GM12878 (cell line): ENCODE measurements around the gene MRPL12. TPM values are rescaled to one million over a fixed set of nuclear protein-coding genes. Genes with fewer than 3 reads are reported as not detected.
A peak's percentile ranks its signal among the peaks of the same experiment; 100 is the strongest.

Experiments used
- CHD4 ChIP-seq: fragments of 200-600 bp; sonication (generic); IDR thresholded peaks from 2 replicates; pipeline ENCODE4 v1.6.1; 2016; ENCODE audit warnings: mild to moderate bottlenecking
- CTCF ChIP-seq, 3 experiments: IDR thresholded peaks in 2 of 3; conservative IDR thresholded peaks in 1 of 3; 2 replicates each; pipeline ENCODE4 v1.5.1; 2011; ENCODE audit warnings: low read depth in 3 of 3, low read length in 3 of 3, mild to moderate bottlenecking in 3 of 3, control low read depth in 2 of 3, moderate library complexity in 2 of 3, inconsistent platforms in 1 of 3, mixed read lengths in 1 of 3; ENCODE audit not compliant: control insufficient read depth in 2 of 3, insufficient read depth in 1 of 3; ENCODE audit errors: extremely low read depth in 1 of 3
- CUX1 ChIP-seq: IDR thresholded peaks from 2 replicates; pipeline ENCODE4 v1.6.1; 2012; ENCODE audit warnings: improper control_type of control experiment, low read depth, low read length; ENCODE audit not compliant: insufficient replicate concordance
- GABPA ChIP-seq: IDR thresholded peaks from 2 replicates; pipeline ENCODE4 v1.6.1; 2014; ENCODE audit warnings: antibody characterized with exemption, low read depth, mild to moderate bottlenecking, inconsistent platforms
- KLF5 ChIP-seq: fragments of 450-650 bp; IDR thresholded peaks from 2 replicates; pipeline ENCODE4 v1.6.1; 2014; ENCODE audit warnings: mild to moderate bottlenecking; ENCODE audit not compliant: partially characterized antibody
- MYC ChIP-seq: IDR thresholded peaks from 2 replicates; pipeline ENCODE4 v1.6.1; 2011; ENCODE audit warnings: mild to moderate bottlenecking, low read length, moderate library complexity, inconsistent platforms; ENCODE audit not compliant: insufficient read depth, insufficient replicate concordance, insufficient read length, severe bottlenecking
- NFYA ChIP-seq: IDR thresholded peaks from 2 replicates; pipeline ENCODE4 v1.6.1; 2011; ENCODE audit warnings: low read depth, mild to moderate bottlenecking, low read length, improper control_type of control experiment, borderline replicate concordance
- SREBF1 ChIP-seq: IDR thresholded peaks from 2 replicates; pipeline ENCODE4 v1.6.1; 2012; ENCODE audit warnings: mild to moderate bottlenecking, low read length
- SUZ12 ChIP-seq: fragments of 200-600 bp; sonication (generic); IDR thresholded peaks from one replicate; pipeline ENCODE4 v1.6.1; 2018; ENCODE audit warnings: antibody characterized with exemption, mild to moderate bottlenecking; ENCODE audit not compliant: unreplicated experiment
- ZNF24 ChIP-seq: fragments of 450-650 bp; IDR thresholded peaks from 2 replicates; pipeline ENCODE4 v1.6.1; 2017; ENCODE audit warnings: antibody characterized with exemption, mild to moderate bottlenecking
- ZNF687 ChIP-seq: fragments of 450-650 bp; IDR thresholded peaks from 2 replicates; pipeline ENCODE4 v1.6.1; 2017; ENCODE audit warnings: mild to moderate bottlenecking, moderate library complexity
- polyA plus RNA-seq, 11 experiments: library from polyadenylated mRNA; depleted of rRNA in 4 of 11; unstranded in 6 of 11; stranded (reverse) in 5 of 11; fragments of >200 nt; fragmentation: Nextera tagmentation in 4 of 11; fragmentation: Illumina TruSeq in 1 of 11; extraction: Ambion mirVana in 4 of 11; extraction: Trizol in 1 of 11; gene quantifications; 1 replicate in 1 of 11; 2 replicates in 10 of 11; pipeline versions ENCODE4 v1.2.1 to v1.2.3, GENCODE V29; 2011 to 2016; ENCODE audit warnings: inconsistent platforms in 2 of 11, missing spikeins in 2 of 11, low read depth in 1 of 11
- total RNA-seq, 4 experiments: library from RNA; depleted of rRNA in 3 of 4; stranded (reverse); fragments of >200 nt in 3 of 4; fragmentation: Illumina TruSeq in 1 of 4; extraction: Trizol in 1 of 4; gene quantifications; 2 replicates each; pipeline versions ENCODE4 v1.2.1 to v1.2.3, GENCODE V29; 2013 to 2021
- TF ChIP-seq, protein P1 (sequence below): fragments of 450-650 bp; IDR thresholded peaks from 2 replicates; pipeline ENCODE4 v1.6.1; 2017; ENCODE audit warnings: mild to moderate bottlenecking, moderate library complexity

Gene MRPL12
- total and polyA plus RNA-seq, 10 of the 15 experiments (the other 5 are each of a cell fraction or from before 2014, with no cell fraction given), result 1.3 to 269 (median 117) TPM

- TF ChIP-seq, protein P1, sequence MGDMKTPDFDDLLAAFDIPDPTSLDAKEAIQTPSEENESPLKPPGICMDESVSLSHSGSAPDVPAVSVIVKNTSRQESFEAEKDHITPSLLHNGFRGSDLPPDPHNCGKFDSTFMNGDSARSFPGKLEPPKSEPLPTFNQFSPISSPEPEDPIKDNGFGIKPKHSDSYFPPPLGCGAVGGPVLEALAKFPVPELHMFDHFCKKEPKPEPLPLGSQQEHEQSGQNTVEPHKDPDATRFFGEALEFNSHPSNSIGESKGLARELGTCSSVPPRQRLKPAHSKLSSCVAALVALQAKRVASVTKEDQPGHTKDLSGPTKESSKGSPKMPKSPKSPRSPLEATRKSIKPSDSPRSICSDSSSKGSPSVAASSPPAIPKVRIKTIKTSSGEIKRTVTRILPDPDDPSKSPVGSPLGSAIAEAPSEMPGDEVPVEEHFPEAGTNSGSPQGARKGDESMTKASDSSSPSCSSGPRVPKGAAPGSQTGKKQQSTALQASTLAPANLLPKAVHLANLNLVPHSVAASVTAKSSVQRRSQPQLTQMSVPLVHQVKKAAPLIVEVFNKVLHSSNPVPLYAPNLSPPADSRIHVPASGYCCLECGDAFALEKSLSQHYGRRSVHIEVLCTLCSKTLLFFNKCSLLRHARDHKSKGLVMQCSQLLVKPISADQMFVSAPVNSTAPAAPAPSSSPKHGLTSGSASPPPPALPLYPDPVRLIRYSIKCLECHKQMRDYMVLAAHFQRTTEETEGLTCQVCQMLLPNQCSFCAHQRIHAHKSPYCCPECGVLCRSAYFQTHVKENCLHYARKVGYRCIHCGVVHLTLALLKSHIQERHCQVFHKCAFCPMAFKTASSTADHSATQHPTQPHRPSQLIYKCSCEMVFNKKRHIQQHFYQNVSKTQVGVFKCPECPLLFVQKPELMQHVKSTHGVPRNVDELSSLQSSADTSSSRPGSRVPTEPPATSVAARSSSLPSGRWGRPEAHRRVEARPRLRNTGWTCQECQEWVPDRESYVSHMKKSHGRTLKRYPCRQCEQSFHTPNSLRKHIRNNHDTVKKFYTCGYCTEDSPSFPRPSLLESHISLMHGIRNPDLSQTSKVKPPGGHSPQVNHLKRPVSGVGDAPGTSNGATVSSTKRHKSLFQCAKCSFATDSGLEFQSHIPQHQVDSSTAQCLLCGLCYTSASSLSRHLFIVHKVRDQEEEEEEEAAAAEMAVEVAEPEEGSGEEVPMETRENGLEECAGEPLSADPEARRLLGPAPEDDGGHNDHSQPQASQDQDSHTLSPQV, result no peak
- TF ChIP-seq GABPA (no peak), KLF5 (no peak), CHD4 (no peak), CTCF (IDR thresholded peaks at IDR 0.05 in 2 of 3, conservative IDR thresholded peaks at IDR 0.05 in 1 of 3; ENCODE audit: control insufficient read depth in 2 of 3, extremely low read depth in 1 of 3, insufficient read depth in 1 of 3, low read depth in 3 of 3, low read length in 3 of 3) (no peak), ZNF687 (peak; percentile 94), NFYA (no peak), ZNF24 (no peak), SUZ12 (no peak), CUX1 (no peak), SREBF1 (no peak), MYC (peak; percentile 94)
Measured at GRCh38 chr17:81665205-81666091, 37.7 kb upstream of the MRPL12 start (continued).
